Muscle layer of colon (tissue), 2 donors: ENCODE data around the gene ATP13A3.
"Not testable (repeated sequence)": the region's sequence is repeated elsewhere in the genome, so short reads cannot be mapped to it uniquely, and the experiment has no call there.

ENCODE experiments used
- H3K27ac ChIP-seq: one replicate; pipeline ENCODE4 v1.7.0; 2013; ENCODE audit warnings: low read depth, mild to moderate bottlenecking, low read length, moderate library complexity
- H3K27me3 ChIP-seq, 2 donors: one replicate each; pipeline ENCODE4 v1.7.0; 2013; ENCODE audit warnings: low read length in 2 of 2, mild to moderate bottlenecking in 2 of 2; ENCODE audit not compliant: insufficient read depth in 2 of 2, control insufficient read depth in 1 of 2
- H3K36me3 ChIP-seq: one replicate; pipeline ENCODE4 v1.7.0; 2013; ENCODE audit warnings: mild to moderate bottlenecking, low read length; ENCODE audit not compliant: insufficient read depth
- H3K4me1 ChIP-seq: one replicate; pipeline ENCODE4 v1.7.0; 2013; ENCODE audit warnings: mild to moderate bottlenecking, low read length; ENCODE audit not compliant: insufficient read depth
- H3K4me3 ChIP-seq, 2 donors: one replicate each; pipeline ENCODE4 v1.7.0; 2013; ENCODE audit warnings: low read length in 2 of 2, low read depth in 1 of 2, mild to moderate bottlenecking in 1 of 2, moderate library complexity in 1 of 2
- H3K9ac ChIP-seq: one replicate; pipeline ENCODE4 v1.7.0; 2013; ENCODE audit warnings: low read length
- H3K9me3 ChIP-seq: one replicate; pipeline ENCODE4 v1.7.0; 2013; ENCODE audit warnings: mild to moderate bottlenecking, low read length
- donor health status: abdominal sarcoma.
- donor health status: Adenocarcinoma of cecum.

ATP13A3 gene

DNA sequence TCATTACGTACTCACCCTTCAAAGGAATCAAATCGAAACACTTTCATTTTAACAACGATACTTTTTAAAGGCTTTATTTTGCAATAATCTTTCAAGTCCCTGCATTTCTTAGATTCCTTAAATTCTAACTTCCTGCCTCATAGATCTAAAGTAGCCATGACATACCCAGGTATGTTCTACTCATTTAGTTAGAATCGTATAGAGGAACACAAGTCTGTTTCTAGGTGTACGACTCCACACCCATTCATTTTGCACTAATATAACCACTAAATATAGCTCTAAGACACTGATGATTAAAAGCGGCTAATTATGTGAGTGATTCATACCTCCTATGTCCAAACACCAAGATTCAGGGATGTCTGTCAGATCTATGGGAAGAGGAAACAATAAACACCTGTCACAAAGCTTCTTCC lies 1.3 kb downstream of the ATP13A3 start:
- Histone ChIP-seq H3K27ac (peak overlapping the region; percentile 46), H3K9ac (peak overlapping the region; percentile 85)

GRCh38 chr3:194484614-194485013 lies 2.2 kb downstream of the ATP13A3 start:
- Histone ChIP-seq H3K9me3 (no peaks in the 10 kb centered on the region), H3K36me3 (no peaks in the 10 kb centered on the region), H3K9ac (no peak overlapping the region), H3K4me1 (peaks cover 15% of the 10 kb centered on the region), H3K27ac (no peak overlapping the region), H3K27me3 (no peaks in the 10 kb centered on the region), H3K4me3 (no peak overlapping the region)

More for the DNA sequence above, 1.3 kb downstream of the ATP13A3 start:
- Histone ChIP-seq H3K27me3 (no peaks in the 10 kb centered on the region), H3K4me3 (peak overlapping the region; percentile 82 to 91), H3K9me3 (no peaks in the 10 kb centered on the region), H3K4me1 (peaks cover 15% of the 10 kb centered on the region), H3K36me3 (no peaks in the 10 kb centered on the region)

GRCh38 chr3:194483850-194484249 lies 3.0 kb downstream of the ATP13A3 start:
- H3K27me3 ChIP-seq, result no peaks in the 10 kb centered on the region
- H3K9me3 ChIP-seq, result no peaks in the 10 kb centered on the region
- H3K4me3 ChIP-seq, result no peak overlapping the region
- no peak overlapping the region for H3K27ac ChIP-seq
- H3K4me1 ChIP-seq, result peaks cover 15% of the 10 kb centered on the region
- no peak overlapping the region for H3K9ac ChIP-seq
- no peaks in the 10 kb centered on the region for H3K36me3 ChIP-seq

GRCh38 chr3:194482830-194483229 lies 4.0 kb downstream of the ATP13A3 start:
- H3K27ac ChIP-seq, H3K36me3 ChIP-seq, H3K27me3 ChIP-seq, H3K9me3 ChIP-seq, H3K9ac ChIP-seq, H3K4me3 ChIP-seq: not testable (repeated sequence)
- peaks cover 15% of the 10 kb centered on the region for H3K4me1 ChIP-seq

DNA sequence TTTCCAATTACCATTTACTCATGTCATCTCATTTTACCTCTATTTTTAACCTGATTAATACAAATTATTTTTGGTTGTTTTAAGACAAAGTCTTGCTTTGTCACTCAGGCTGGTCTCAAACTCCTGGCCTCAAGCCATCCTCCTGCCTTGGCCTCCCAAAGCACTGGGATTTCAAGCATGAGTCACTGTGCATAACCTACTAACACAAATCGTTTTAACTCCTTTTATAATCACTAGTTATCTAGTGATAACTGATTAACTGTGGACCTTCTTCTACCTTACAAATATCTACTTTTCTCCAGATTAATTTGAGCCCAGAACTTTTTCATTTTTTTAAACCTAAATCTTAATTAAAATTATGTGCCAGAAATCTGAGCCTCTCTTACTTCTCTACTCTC lies 4.6 kb downstream of the ATP13A3 start:
- Histone ChIP-seq H3K4me1 (peaks cover 15% of the 10 kb centered on the region), H3K4me3 (no peak overlapping the region), H3K9me3 (no peaks in the 10 kb centered on the region), H3K9ac (no peak overlapping the region), H3K27me3 (no peaks in the 10 kb centered on the region), H3K27ac (no peak overlapping the region), H3K36me3 (no peaks in the 10 kb centered on the region)

DNA sequence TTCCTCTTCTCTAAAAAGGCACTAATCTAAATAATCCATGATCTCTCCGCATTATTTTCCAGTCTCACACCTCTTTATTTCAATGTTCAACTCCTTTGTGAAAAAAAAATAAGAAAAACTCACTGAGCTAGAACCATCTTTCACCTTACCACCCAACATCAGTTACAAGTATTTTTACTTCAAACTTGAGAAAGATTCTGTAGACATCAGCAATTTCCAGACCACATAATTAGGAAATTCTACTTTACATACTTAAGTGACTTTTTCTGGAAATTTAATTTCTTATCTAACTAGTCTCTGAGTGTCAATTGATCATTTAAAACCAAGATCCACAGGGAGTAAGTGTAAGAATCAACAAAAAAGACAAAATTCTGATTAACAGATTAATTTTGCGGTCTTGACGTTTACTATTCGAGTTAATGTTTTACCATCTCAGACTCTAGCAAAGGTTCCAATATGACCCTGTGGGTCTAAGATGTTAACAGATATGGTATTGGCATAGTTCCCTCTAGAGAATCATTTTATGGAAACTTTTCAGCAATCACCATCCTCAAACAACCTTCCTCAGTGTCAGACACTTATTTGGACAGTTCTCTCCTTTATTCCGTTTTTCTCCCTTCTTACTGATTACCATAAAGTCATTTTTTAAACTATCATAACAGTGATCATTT lies 5.1 kb downstream of the ATP13A3 start:
- H3K36me3 ChIP-seq, result no peaks in the 10 kb centered on the region
- H3K27me3 ChIP-seq, result no peaks in the 10 kb centered on the region
- no peaks in the 10 kb centered on the region for H3K9me3 ChIP-seq
- H3K9ac ChIP-seq, result no peak overlapping the region
- H3K27ac ChIP-seq, result no peak overlapping the region
- no peak overlapping the region for H3K4me3 ChIP-seq
- peaks cover 15% of the 10 kb centered on the region for H3K4me1 ChIP-seq

DNA sequence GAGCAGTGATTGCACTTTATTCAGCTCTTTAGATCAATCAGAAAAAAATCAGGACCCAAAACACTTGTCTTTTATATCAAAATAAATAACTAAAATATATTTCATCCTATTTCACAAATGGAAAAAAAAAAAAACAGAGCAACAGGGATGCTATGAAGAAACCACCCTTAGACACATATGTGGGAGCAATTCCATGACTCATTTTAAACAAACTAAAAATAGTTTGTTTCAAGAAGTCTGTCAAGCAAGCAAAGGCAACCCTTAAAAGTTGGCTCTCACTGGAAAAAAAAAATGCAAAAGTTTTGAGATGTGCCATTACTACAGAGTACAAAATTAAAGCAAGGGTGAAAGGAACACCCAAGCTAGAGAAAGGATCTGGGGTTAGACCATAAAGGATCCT lies 5.7 kb downstream of the ATP13A3 start:
- Histone ChIP-seq H3K9ac (no peak overlapping the region), H3K9me3 (no peaks in the 10 kb centered on the region), H3K4me1 (peaks cover 15% of the 10 kb centered on the region), H3K4me3 (no peak overlapping the region), H3K36me3 (no peaks in the 10 kb centered on the region), H3K27ac (no peak overlapping the region), H3K27me3 (no peaks in the 10 kb centered on the region)

GRCh38 chr3:194476784-194477183 lies 10.0 kb downstream of the ATP13A3 start:
- peaks cover 5% of the 10 kb centered on the region for H3K4me1 ChIP-seq
- no peak overlapping the region for H3K27ac ChIP-seq
- no peak overlapping the region for H3K9ac ChIP-seq
- no peak overlapping the region for H3K4me3 ChIP-seq
- H3K36me3 ChIP-seq, result no peaks in the 10 kb centered on the region
- no peaks in the 10 kb centered on the region for H3K27me3 ChIP-seq
- no peaks in the 10 kb centered on the region for H3K9me3 ChIP-seq

DNA sequence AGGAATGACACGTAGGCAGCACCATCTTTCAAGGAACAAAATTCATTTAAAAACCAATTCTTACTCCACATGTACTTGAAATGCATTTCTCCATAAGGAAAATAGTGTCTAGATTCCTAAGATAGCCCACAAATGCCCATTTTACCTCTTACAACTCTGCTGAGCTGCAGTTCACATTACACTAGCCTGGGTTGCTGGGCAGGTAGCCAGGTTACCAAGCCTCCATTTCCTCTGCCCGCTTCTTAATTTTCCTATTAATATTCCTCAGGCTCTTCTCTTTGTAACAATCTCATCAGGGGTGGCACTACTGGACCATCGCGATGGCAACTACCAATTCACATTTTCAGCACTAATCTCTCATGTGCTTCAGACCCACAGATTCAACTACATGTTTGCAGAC lies 10.8 kb downstream of the ATP13A3 start:
- Histone ChIP-seq H3K4me1 (peaks cover 5% of the 10 kb centered on the region), H3K27ac (no peak overlapping the region), H3K9me3 (no peaks in the 10 kb centered on the region), H3K4me3 (no peak overlapping the region), H3K9ac (no peak overlapping the region), H3K36me3 (no peaks in the 10 kb centered on the region), H3K27me3 (no peaks in the 10 kb centered on the region)

GRCh38 chr3:194475138-194475932 lies 11.5 kb downstream of the ATP13A3 start:
- Histone ChIP-seq H3K27ac (no peak overlapping the region), H3K9me3 (no peaks in the 10 kb centered on the region), H3K4me3 (no peak overlapping the region), H3K36me3 (no peaks in the 10 kb centered on the region), H3K27me3 (no peaks in the 10 kb centered on the region), H3K4me1 (peaks cover 5% of the 10 kb centered on the region), H3K9ac (no peak overlapping the region)

GRCh38 chr3:194474675-194475074 lies 12.1 kb downstream of the ATP13A3 start:
- Histone ChIP-seq H3K4me1 (peaks cover 5% of the 10 kb centered on the region), H3K27ac (no peak overlapping the region), H3K36me3 (no peaks in the 10 kb centered on the region), H3K9me3 (no peaks in the 10 kb centered on the region), H3K27me3 (no peaks in the 10 kb centered on the region), H3K4me3 (no peak overlapping the region), H3K9ac (no peak overlapping the region)
